Measurements from ENCODE around the gene MYL6B. TPM values are rescaled to one million over a fixed set of nuclear protein-coding genes. Genes with fewer than 3 reads are reported as not detected.

MYL6B gene
- total and polyA plus RNA-seq, 7 experiments from 2014 or later, result 3.7 to 60.3 (median 6.7) TPM

- H3K4me3 ChIP-seq (ENCODE audit: low read length), result peak overlapping the region; percentile 87
- intact Hi-C loops (cut with micrococcal nuclease), result loop anchor here (1.0 to 5.0 kb wide), 22 partner anchors 11 to 1327 kb away; partner anchors contain the start of genes RPL41 (in 2 of the 2), RPS26 (in 2 of the 2), SARNP (in 2 of the 2) and CS (in 1 of the 2)
- H3K36me3 ChIP-seq (ENCODE audit: control insufficient read depth in 2 of 3, insufficient read depth in 3 of 3, low read length in 3 of 3), result peaks cover 14 to 34% (median 20%) of the 10 kb centered on the region in 3 experiments
- ATAC-seq (peak; percentile 0), DNase-seq (peak in 2 of 9 donors; percentile 11 to 35)
- peaks cover 36 to 37% of the 10 kb centered on the region in 2 donors for H3K4me1 ChIP-seq (ENCODE audit: control insufficient read depth in 2 of 2, insufficient read depth in 2 of 2, low read length in 2 of 2)
- H3K4me1 Mint-ChIP-seq, result peaks cover 31 to 64% (median 59%) of the 10 kb centered on the region in 7 donors
- no peaks in the 10 kb centered on the region for H3K27me3 ChIP-seq (ENCODE audit: control insufficient read depth in 2 of 2, insufficient read depth in 2 of 2, low read length in 2 of 2)
- POLR2A ChIA-PET, result interaction anchor here (0.5 to 9.3 kb wide), 28 partner anchors 8 to 366 kb away, joined by 3 to 230 read pairs (median 8); partner anchors contain the start of genes DNAJC14, ERBB3, ESYT1 and IL23A
- no peaks in the 10 kb centered on the region for H3K9me3 ChIP-seq (ENCODE audit: control insufficient read depth in 2 of 3, low read length in 3 of 3)
- peak overlapping the region; percentile 82 for H3K27ac ChIP-seq (ENCODE audit: low read depth, low read length)
- CTCF ChIA-PET, result interaction anchor here (0.5 to 4.4 kb wide), 9 partner anchors 13 to 116 kb away, joined by 3 to 44 read pairs (median 4); partner anchors contain the start of genes RPL41, SMARCC2 and ZC3H10
- peaks cover 0 to 25% (median 9%) of the 10 kb centered on the region in 5 donors for H3K36me3 Mint-ChIP-seq
- H3K27me3 Mint-ChIP-seq, result no peaks in the 10 kb centered on the region
- H3K4me3 Mint-ChIP-seq, result peak overlapping the region; percentile 91 to 100 (median 98)
- peak overlapping the region; percentile 92 to 99 (median 98) for H3K27ac Mint-ChIP-seq
- no peaks in the 10 kb centered on the region for H3K9me3 Mint-ChIP-seq
Measured at GRCh38 chr12:56104815-56105608, 47.4 kb upstream of the MYL6B start.

GRCh38 chr12:56105609-56105902 is 46.8 kb upstream of the MYL6B start:
- POLR2A ChIA-PET, result interaction anchor here (1.0 to 9.3 kb wide), 10 partner anchors 7 to 288 kb away, joined by 6 to 230 read pairs (median 20); partner anchors contain the start of genes ERBB3, ESYT1, ORMDL2 and RPL41
- Mint-ChIP-seq H3K4me1 (peaks cover 31 to 61% (median 57%) of the 10 kb centered on the region in 7 donors), H3K27ac (peak overlapping the region; percentile 92 to 99 (median 98)), H3K36me3 (peaks cover 0 to 29% (median 14%) of the 10 kb centered on the region in 5 donors), H3K4me3 (peak overlapping the region; percentile 91 to 100 (median 98)), H3K9me3 (no peaks in the 10 kb centered on the region), H3K27me3 (no peaks in the 10 kb centered on the region)
- no peaks in the 10 kb centered on the region for H3K9me3 ChIP-seq (ENCODE audit: control insufficient read depth in 2 of 3, low read length in 3 of 3)
- CTCF ChIA-PET, result interaction anchor here (1.1 to 4.4 kb wide), 2 partner anchors 12 to 28 kb away, joined by 4 to 44 read pairs; partner anchors contain the start of genes RPL41 and ZC3H10
- intact Hi-C loops (cut with micrococcal nuclease), result loop anchor here in 1 of 2 donors (2.0 kb wide), 1 partner anchor 367 kb away; no protein-coding TSS in a partner anchor
- no peaks in the 10 kb centered on the region for H3K27me3 ChIP-seq (ENCODE audit: control insufficient read depth in 2 of 2, insufficient read depth in 2 of 2, low read length in 2 of 2)
- ATAC-seq (no peak), DNase-seq (no peak)
- H3K27ac ChIP-seq (ENCODE audit: low read depth, low read length), result peak overlapping the region; percentile 82
- H3K4me3 ChIP-seq (ENCODE audit: low read length), result peak overlapping the region; percentile 87
- H3K4me1 ChIP-seq (ENCODE audit: control insufficient read depth in 2 of 2, insufficient read depth in 2 of 2, low read length in 2 of 2), result peaks cover 36 to 37% of the 10 kb centered on the region in 2 donors
- H3K36me3 ChIP-seq (ENCODE audit: control insufficient read depth in 2 of 3, insufficient read depth in 3 of 3, low read length in 3 of 3), result peaks cover 18 to 40% (median 20%) of the 10 kb centered on the region in 3 experiments

GRCh38 chr12:56107242-56107641 is 45.1 kb upstream of the MYL6B start:
- Mint-ChIP-seq H3K9me3 (no peaks in the 10 kb centered on the region), H3K4me3 (peak overlapping the region in 2 of 10 donors; percentile 10 to 25), H3K36me3 (peaks cover 5 to 40% (median 25%) of the 10 kb centered on the region in 5 donors), H3K27ac (peak overlapping the region in 4 of 9 donors; percentile 58 to 99 (median 78)), H3K27me3 (no peaks in the 10 kb centered on the region), H3K4me1 (peaks cover 20 to 51% (median 41%) of the 10 kb centered on the region in 7 donors)
- Histone ChIP-seq H3K36me3 (ENCODE audit: control insufficient read depth in 2 of 3, insufficient read depth in 3 of 3, low read length in 3 of 3) (peaks cover 23 to 56% (median 24%) of the 10 kb centered on the region in 3 experiments), H3K27me3 (ENCODE audit: control insufficient read depth in 2 of 2, insufficient read depth in 2 of 2, low read length in 2 of 2) (no peaks in the 10 kb centered on the region), H3K27ac (ENCODE audit: low read depth, low read length) (peak overlapping the region; percentile 6), H3K9me3 (ENCODE audit: control insufficient read depth in 2 of 3, low read length in 3 of 3) (no peaks in the 10 kb centered on the region), H3K4me1 (ENCODE audit: control insufficient read depth in 2 of 2, insufficient read depth in 2 of 2, low read length in 2 of 2) (peaks cover 26 to 28% of the 10 kb centered on the region in 2 donors), H3K4me3 (ENCODE audit: low read length) (no peak overlapping the region)
- ATAC-seq (no peak), DNase-seq (no peak)
- ChIA-PET CTCF (interaction anchor here (0.5 to 1.8 kb wide), 5 partner anchors 9 to 184 kb away, joined by 3 to 6 read pairs (median 3); no protein-coding TSS in a partner anchor), POLR2A (interaction anchor here (1.1 to 9.3 kb wide), 4 partner anchors 11 to 115 kb away, joined by 3 to 230 read pairs (median 6); partner anchors contain the start of genes RNF41, RPL41 and ZC3H10)
- intact Hi-C loops (cut with micrococcal nuclease), result no loop called here

GRCh38 chr12:56110571-56110970 is 41.8 kb upstream of the MYL6B start:
- no peak overlapping the region for H3K4me3 ChIP-seq (ENCODE audit: low read length)
- H3K27me3 ChIP-seq (ENCODE audit: control insufficient read depth in 2 of 2, insufficient read depth in 2 of 2, low read length in 2 of 2), result no peaks in the 10 kb centered on the region
- POLR2A ChIA-PET, result interaction anchor here (0.8 to 2.0 kb wide), 2 partner anchors 64 to 112 kb away, joined by 3 to 11 read pairs; no protein-coding TSS in a partner anchor
- peaks cover 6 to 54% (median 37%) of the 10 kb centered on the region in 5 donors for H3K36me3 Mint-ChIP-seq
- H3K27me3 Mint-ChIP-seq, result no peaks in the 10 kb centered on the region
- no peaks in the 10 kb centered on the region for H3K9me3 Mint-ChIP-seq
- H3K27ac ChIP-seq (ENCODE audit: low read depth, low read length), result no peak overlapping the region
- peak overlapping the region in 1 of 9 donors; percentile 44 for H3K27ac Mint-ChIP-seq
- intact Hi-C loops (cut with micrococcal nuclease), result loop anchor here in 1 of 2 donors (10.0 kb wide), 1 partner anchor 524 kb away; the partner anchor contains the start of gene BAZ2A
- H3K4me1 ChIP-seq (ENCODE audit: control insufficient read depth in 2 of 2, insufficient read depth in 2 of 2, low read length in 2 of 2), result peaks cover 11 to 14% of the 10 kb centered on the region in 2 donors
- H3K4me1 Mint-ChIP-seq, result peaks cover 7 to 40% (median 17%) of the 10 kb centered on the region in 7 donors
- H3K9me3 ChIP-seq (ENCODE audit: control insufficient read depth in 2 of 3, low read length in 3 of 3), result no peaks in the 10 kb centered on the region
- ATAC-seq (no peak), DNase-seq (no peak)
- no peak overlapping the region for H3K4me3 Mint-ChIP-seq
- H3K36me3 ChIP-seq (ENCODE audit: control insufficient read depth in 2 of 3, insufficient read depth in 3 of 3, low read length in 3 of 3), result peaks cover 23 to 68% (median 24%) of the 10 kb centered on the region in 3 experiments
- CTCF ChIA-PET, result no interaction called here

- ATAC-seq (no peak), DNase-seq (no peak)
- peaks cover 9 to 46% (median 16%) of the 10 kb centered on the region in 3 experiments for H3K36me3 ChIP-seq (ENCODE audit: control insufficient read depth in 2 of 3, insufficient read depth in 3 of 3, low read length in 3 of 3)
- Mint-ChIP-seq H3K4me3 (peak overlapping the region in 3 of 10 donors; percentile 0 to 30 (median 19)), H3K27ac (peak overlapping the region in 7 of 9 donors; percentile 35 to 98 (median 56)), H3K27me3 (no peaks in the 10 kb centered on the region), H3K36me3 (peaks cover 12 to 50% (median 45%) of the 10 kb centered on the region in 5 donors), H3K4me1 (peaks cover 17 to 36% (median 20%) of the 10 kb centered on the region in 7 donors), H3K9me3 (peaks cover 0 to 5% (median 0%) of the 10 kb centered on the region in 11 donors)
- H3K27ac ChIP-seq (ENCODE audit: low read depth, low read length), result no peak overlapping the region
- CTCF ChIA-PET, result interaction anchor here (0.5 kb wide), 1 partner anchor 69 kb away, joined by 3 read pairs; no protein-coding TSS in a partner anchor
- H3K4me3 ChIP-seq (ENCODE audit: low read length), result no peak overlapping the region
- no peaks in the 10 kb centered on the region for H3K9me3 ChIP-seq (ENCODE audit: control insufficient read depth in 2 of 3, low read length in 3 of 3)
- H3K27me3 ChIP-seq (ENCODE audit: control insufficient read depth in 2 of 2, insufficient read depth in 2 of 2, low read length in 2 of 2), result no peaks in the 10 kb centered on the region
- peaks cover 15 to 20% of the 10 kb centered on the region in 2 donors for H3K4me1 ChIP-seq (ENCODE audit: control insufficient read depth in 2 of 2, insufficient read depth in 2 of 2, low read length in 2 of 2)
- intact Hi-C loops (cut with micrococcal nuclease), result loop anchor here in 1 of 2 donors (10.0 kb wide), 1 partner anchor 521 kb away; the partner anchor contains the start of gene BAZ2A
- POLR2A ChIA-PET, result interaction anchor here (1.9 to 2.6 kb wide), 2 partner anchors 10 to 12 kb away, joined by 4 to 20 read pairs; partner anchors contain the start of gene PA2G4
Measured at GRCh38 chr12:56114084-56114483, 38.3 kb upstream of the MYL6B start.
